K562 (cell line): ENCODE measurements around the gene DAPK1. TPM values are rescaled to one million over a fixed set of nuclear protein-coding genes. Genes with fewer than 3 reads are reported as not detected.

Experiments used
- ATAC-seq: fragments of 200-7000 bp; cut with Tn5 transposase; 3 replicates; pipeline ENCODE4 v1.9.1; 2020; ENCODE audit warnings: moderate library complexity
- BruUV-seq: library from RNA; stranded (reverse); fragments of 400-500 nt; replicated peaks from 2 replicates; lab custom pipeline; 2021; lab: Mats Ljungman, UMichigan
- CTCF ChIA-PET: fragments of 300-600 bp; formaldehyde crosslinking; extraction: SDS; loops from one replicate; lab custom pipeline; 2021; ENCODE audit warnings: low intra/inter-chr PET ratio; lab: Yijun Ruan, JAX
- POLR2A ChIA-PET: fragments of 300-600, 350-650 bp; sonication (Branson Sonifier 250); formaldehyde crosslinking; extraction: SDS; loops from one replicate; lab custom pipeline; 2021; ENCODE audit warnings: antibody characterized with exemption, inconsistent platforms; lab: Yijun Ruan, JAX
- DNase-seq, 4 experiments: peaks; one replicate each; pipeline versions ENCODE4 v3.0.0 to v3.0.0-alpha.2; 2011 to 2018; ENCODE audit warnings: low spot score in 3 of 4, mixed read lengths in 3 of 4; ENCODE audit errors: extremely low read depth in 1 of 4
- FAIRE-seq: peaks from 2 replicates; lab custom pipeline; 2011; peaks lifted over from hg19 to GRCh38; lab: Jason Lieb, UNC
- H2AFZ ChIP-seq: 2 replicates; pipeline ENCODE4 v1.6.0; 2011; ENCODE audit warnings: low read depth, low read length, control low read depth, inconsistent platforms
- H3K27ac ChIP-seq: fragments of 200-600 bp; 3 replicates; pipeline ENCODE4 v1.8.0; 2011; ENCODE audit warnings: low read depth, mild to moderate bottlenecking, control low read depth, inconsistent platforms, low read length, moderate library complexity, mixed read lengths; ENCODE audit errors: extremely low read depth
- H3K27me3 ChIP-seq, 2 experiments: fragments of 300-600 bp in 1 of 2; 2 replicates in 1 of 2; 3 replicates in 1 of 2; pipeline versions ENCODE4 v1.6.0 to v1.8.0; 2011; ENCODE audit warnings: inconsistent platforms in 2 of 2, low read length in 2 of 2, mild to moderate bottlenecking in 1 of 2, mixed read lengths in 1 of 2, moderate library complexity in 1 of 2; ENCODE audit not compliant: control insufficient read depth in 2 of 2, insufficient read depth in 2 of 2
- H3K36me3 ChIP-seq: fragments of 300-600 bp; 3 replicates; pipeline ENCODE4 v1.8.0; 2011; ENCODE audit warnings: mild to moderate bottlenecking, low read length, inconsistent platforms; ENCODE audit not compliant: control insufficient read depth, insufficient read depth
- H3K4me1 ChIP-seq, 2 experiments: fragments of 200-600 bp in 1 of 2; replicated peaks in 1 of 2; 2 replicates in 1 of 2; 3 replicates in 1 of 2; pipeline versions ENCODE4 v1.5.1 to v1.8.0; 2011; ENCODE audit warnings: inconsistent platforms in 2 of 2, low read length in 2 of 2, mild to moderate bottlenecking in 1 of 2, mixed read lengths in 1 of 2, moderate library complexity in 1 of 2; ENCODE audit not compliant: control insufficient read depth in 2 of 2, insufficient read depth in 2 of 2
- H3K4me2 ChIP-seq: 2 replicates; pipeline ENCODE4 v1.6.1; 2011; ENCODE audit warnings: low read length, control low read depth, inconsistent platforms, mixed read lengths; ENCODE audit not compliant: insufficient read depth
- H3K4me3 ChIP-seq: fragments of 200-600 bp; sonication (generic), shearing (Covaris generic); 2 replicates; pipeline ENCODE4 v1.5.1; 2016; ENCODE audit warnings: control low read depth, inconsistent platforms
- H3K79me2 ChIP-seq: fragments of 200-600 bp; 3 replicates; pipeline ENCODE4 v1.8.0; 2011; ENCODE audit warnings: low read length, inconsistent platforms; ENCODE audit not compliant: control insufficient read depth, insufficient read depth
- H3K9ac ChIP-seq, 2 experiments: 2 replicates each; pipeline versions ENCODE4 v1.6.0 to v1.6.1; 2011; ENCODE audit warnings: low read depth in 2 of 2, low read length in 2 of 2, control low read depth in 1 of 2, inconsistent platforms in 1 of 2, mild to moderate bottlenecking in 1 of 2, mixed read lengths in 1 of 2; ENCODE audit not compliant: insufficient read depth in 1 of 2
- H3K9me1 ChIP-seq: one replicate; pipeline ENCODE4 v1.6.0; 2011; ENCODE audit warnings: inconsistent platforms, mild to moderate bottlenecking, low read length, moderate library complexity; ENCODE audit not compliant: control insufficient read depth, insufficient read depth
- H3K9me3 ChIP-seq: replicated peaks from 2 replicates; pipeline ENCODE4 v1.5.1; 2011; ENCODE audit warnings: low read depth, low read length, inconsistent platforms; ENCODE audit not compliant: control insufficient read depth, insufficient read depth
- H4K20me1 ChIP-seq: replicated peaks from 2 replicates; pipeline ENCODE4 v1.6.1; 2011; ENCODE audit warnings: low read length, inconsistent platforms, mixed read lengths; ENCODE audit not compliant: control insufficient read depth, insufficient read depth
- CHCHD3 ChIP-seq: fragments of 250-450 bp; sonication (Bioruptor Pico); IDR thresholded peaks from 2 replicates; pipeline ENCODE4 v2.1.2; 2022; ENCODE audit warnings: mild to moderate bottlenecking
- HNRNPLL ChIP-seq: fragments of 200-400 bp; formaldehyde crosslinking; IDR thresholded peaks from 2 replicates; pipeline ENCODE4 v1.6.1; 2017; ENCODE audit warnings: low read length, low read depth, mild to moderate bottlenecking; ENCODE audit not compliant: poor library complexity, severe bottlenecking
- PHTF2 ChIP-seq: fragments of 250-450 bp; sonication (Bioruptor Pico); IDR thresholded peaks from 2 replicates; pipeline ENCODE4 v1.5.0; 2021; ENCODE audit warnings: mild to moderate bottlenecking
- SMAD2 ChIP-seq: fragments of 150-350 bp; IDR thresholded peaks from 2 replicates; pipeline ENCODE4 v1.6.1; 2014; ENCODE audit warnings: low read depth, mild to moderate bottlenecking, low read length
- SRF ChIP-seq, 2 experiments: fragments of 250-450, 450-650 bp in 1 of 2; sonication (Bioruptor Pico) in 1 of 2; sonication (generic) in 1 of 2; formaldehyde crosslinking; IDR thresholded peaks; 2 replicates each; pipeline versions ENCODE4 v1.5.0 to v1.5.1; 2020 to 2022; ENCODE audit warnings: mild to moderate bottlenecking in 1 of 2, missing genetic modification reagents in 1 of 2
- TEAD4 ChIP-seq, 2 experiments: sonication (generic) in 1 of 2; formaldehyde crosslinking in 1 of 2; IDR thresholded peaks; 2 replicates each; pipeline versions ENCODE4 v1.6.1 to v1.8.0; 2012 to 2022; ENCODE audit warnings: borderline replicate concordance in 1 of 2, inconsistent platforms in 1 of 2, low read length in 1 of 2, mild to moderate bottlenecking in 1 of 2, missing genetic modification reagents in 1 of 2
- WGBS: fragments of 100-300 bp; shearing (Covaris generic); methylation state at CpG from one replicate; pipeline ENCODE4 v1.1.6; 2016; ENCODE audit warnings: low coverage, mixed read lengths; ENCODE audit not compliant: insufficient coverage; ENCODE audit errors: missing lambda C conversion rate; 5-methylcytosine and 5-hydroxymethylcytosine counted together
- in situ Hi-C: fragments of 300-500 bp; cut with MboI; formaldehyde crosslinking; loops from 4 replicates; pipeline ENCODE4 v1.15.0; 2018; ENCODE audit warnings: inconsistent platforms, mixed read lengths
- intact Hi-C: fragments of 100-400 bp; cut with micrococcal nuclease; formaldehyde crosslinking; loops from 2 replicates; pipeline ENCODE4 v1.14.2; 2022
- polyA plus RNA-seq, 8 experiments: library from polyadenylated mRNA; depleted of rRNA in 4 of 8; stranded (reverse) in 5 of 8; unstranded in 3 of 8; fragments of >200 nt; fragmentation: Nextera tagmentation in 2 of 8; fragmentation: Illumina TruSeq in 1 of 8; extraction: Ambion mirVana in 2 of 8; extraction: Trizol in 1 of 8; gene quantifications; 2 replicates each; pipeline versions ENCODE4 v1.2.1 to v1.2.3, GENCODE V29; 2011 to 2014; ENCODE audit warnings: inconsistent platforms in 1 of 8, missing spikeins in 1 of 8
- total RNA-seq, 7 experiments: library from RNA; depleted of rRNA in 6 of 7; stranded (reverse); fragments of >200 nt in 6 of 7; fragmentation: Illumina TruSeq in 2 of 7; extraction: Trizol in 2 of 7; gene quantifications; 2 replicates each; pipeline versions ENCODE4 v1.2.1 to v1.2.3, GENCODE V29; 2011 to 2021; ENCODE audit warnings: low replicate concordance in 1 of 7
- TF ChIP-seq, protein P1 (sequence below): fragments of 250-450 bp; sonication (Bioruptor Pico); IDR thresholded peaks from 2 replicates; pipeline ENCODE4 v1.9.0; 2021; ENCODE audit warnings: mild to moderate bottlenecking
- TF ChIP-seq, protein P2 (sequence below): fragments of 450-650 bp; IDR thresholded peaks from 2 replicates; pipeline ENCODE4 v1.6.1; 2016

DAPK1 gene
- total and polyA plus RNA-seq, 9 of the 15 experiments (the other 6 are each of a cell fraction or from before 2014, with no cell fraction given) = 1.7 to 26.4 (median 15.8) TPM

DNA sequence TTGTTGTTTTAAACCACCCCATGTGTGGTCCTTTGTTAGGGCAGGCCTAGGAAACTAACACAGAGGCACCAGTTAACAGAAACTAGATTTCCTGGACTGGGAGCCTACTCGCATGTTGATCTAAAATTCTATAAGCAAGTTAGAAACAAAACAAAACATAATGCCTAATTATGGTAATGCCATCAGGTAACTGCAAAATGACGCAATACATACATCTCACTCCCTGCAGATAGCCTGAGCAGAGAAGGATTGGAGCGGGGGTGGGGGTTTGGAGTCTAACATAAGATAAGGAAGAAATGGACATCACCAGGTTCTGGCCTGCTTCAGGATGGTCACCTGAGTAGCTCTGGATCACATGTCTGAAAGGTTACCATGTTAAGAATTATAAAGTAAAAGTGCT lies 114.9 kb downstream of the DAPK1 start (continued):
- TF ChIP-seq, protein P1, sequence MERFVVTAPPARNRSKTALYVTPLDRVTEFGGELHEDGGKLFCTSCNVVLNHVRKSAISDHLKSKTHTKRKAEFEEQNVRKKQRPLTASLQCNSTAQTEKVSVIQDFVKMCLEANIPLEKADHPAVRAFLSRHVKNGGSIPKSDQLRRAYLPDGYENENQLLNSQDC (CRISPR knock-in tag) = no peak
- TF ChIP-seq HNRNPLL (no peak), SRF (CRISPR knock-in tag; IDR thresholded peaks at IDR 0.05) (peak in 1 of 2 experiments; percentile 76; a peak in 2 of 4 replicates)

DNA sequence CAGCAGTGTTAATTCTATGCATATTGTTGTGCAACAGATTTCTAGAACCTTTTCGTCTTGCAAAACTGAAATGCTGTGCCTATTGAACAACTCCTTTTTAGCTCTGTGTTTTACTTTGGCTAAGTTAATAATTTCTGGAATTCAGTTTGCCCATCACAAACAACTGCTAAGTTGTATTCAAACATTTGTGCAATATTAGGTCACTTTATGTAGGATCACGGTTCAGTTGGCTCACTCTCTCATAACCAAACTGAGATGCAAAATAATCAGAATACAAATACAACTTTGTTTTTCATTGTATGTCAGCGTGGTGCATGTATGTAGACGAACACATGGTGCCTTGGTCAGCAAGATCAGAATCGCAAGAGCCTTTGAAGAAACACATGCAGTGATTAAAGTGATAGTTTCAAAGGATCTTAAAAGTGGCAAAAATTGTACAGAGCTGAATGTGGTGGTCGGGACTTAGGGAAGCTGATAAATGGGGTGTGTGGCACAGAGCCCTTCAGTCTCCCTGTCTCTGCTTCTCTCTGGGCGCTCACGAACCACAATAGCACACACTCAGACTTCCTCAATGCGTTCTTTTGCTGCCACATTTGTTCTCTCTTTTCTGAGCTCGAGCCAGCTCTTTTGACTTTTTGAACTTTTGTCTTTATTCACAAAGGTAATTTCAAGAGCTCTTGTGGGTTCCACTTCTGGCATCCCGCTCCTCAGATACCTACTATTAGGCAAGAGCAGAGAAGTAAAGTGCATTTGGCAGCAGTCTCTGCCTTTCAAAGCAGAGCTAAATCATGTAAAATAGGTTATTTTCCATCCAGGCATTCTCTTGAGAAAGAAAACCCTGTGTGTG lies 115.8 kb downstream of the DAPK1 start:
- Histone ChIP-seq H3K27me3 (no peaks in the 10 kb centered on the region), H4K20me1 (no peaks in the 10 kb centered on the region), H3K9me3 (no peaks in the 10 kb centered on the region), H3K9ac (no peak overlapping the region), H3K4me3 (no peak overlapping the region), H3K4me2 (no peak overlapping the region), H3K36me3 (peaks cover 12% of the 10 kb centered on the region; the same call in 1 of the 3 replicates), H3K4me1 (peaks cover 3 to 10% of the 10 kb centered on the region in 2 experiments; a peak in 4 of 5 replicates), H3K27ac (no peak overlapping the region), H3K9me1 (peaks cover 4% of the 10 kb centered on the region), H3K79me2 (no peaks in the 10 kb centered on the region), H2AFZ (no peak overlapping the region)
- TF ChIP-seq CHCHD3 (CRISPR knock-in tag) = no peak
- no peak for TF ChIP-seq PHTF2 (CRISPR knock-in tag)
- no peak for TF ChIP-seq SMAD2
- TF ChIP-seq, protein P2, sequence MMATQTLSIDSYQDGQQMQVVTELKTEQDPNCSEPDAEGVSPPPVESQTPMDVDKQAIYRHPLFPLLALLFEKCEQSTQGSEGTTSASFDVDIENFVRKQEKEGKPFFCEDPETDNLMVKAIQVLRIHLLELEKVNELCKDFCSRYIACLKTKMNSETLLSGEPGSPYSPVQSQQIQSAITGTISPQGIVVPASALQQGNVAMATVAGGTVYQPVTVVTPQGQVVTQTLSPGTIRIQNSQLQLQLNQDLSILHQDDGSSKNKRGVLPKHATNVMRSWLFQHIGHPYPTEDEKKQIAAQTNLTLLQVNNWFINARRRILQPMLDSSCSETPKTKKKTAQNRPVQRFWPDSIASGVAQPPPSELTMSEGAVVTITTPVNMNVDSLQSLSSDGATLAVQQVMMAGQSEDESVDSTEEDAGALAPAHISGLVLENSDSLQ = no peak
- TF ChIP-seq TEAD4 (IDR thresholded peaks at IDR 0.05; ENCODE audit: low read length) = no peak
- no peak for TF ChIP-seq TEAD4 (CRISPR knock-in tag; IDR thresholded peaks at IDR 0.05; ENCODE audit: borderline replicate concordance)
- FAIRE-seq (no peak), ATAC-seq (no peak), DNase-seq (no peak)
- CTCF ChIA-PET = no interaction called here
- WGBS = 67% methylated on average over 11 of the region's 11 CpGs
- BruUV-seq = no TSS peak
- in situ Hi-C loops (no loop called here), intact Hi-C loops (no loop called here)
- POLR2A ChIA-PET = interaction anchor here (0.8 to 1.2 kb wide), 3 partner anchors 11 to 424 kb away, joined by 3 to 4 read pairs (median 3); no protein-coding TSS in a partner anchor
